Measurements from ENCODE around the gene WDR36. TPM values are rescaled to one million over a fixed set of nuclear protein-coding genes. Genes with fewer than 3 reads are reported as not detected.

Gene WDR36
- total RNA-seq, 6 donors from 2014 or later, result 5.8 to 29.8 (median 21.1) TPM

- DNase-seq (no peak), ATAC-seq (ENCODE audit: low FRiP score in 2 of 2) (no peak)
- no peaks in the 10 kb centered on the region for H3K27me3 ChIP-seq
- H3K4me1 ChIP-seq, result no peaks in the 10 kb centered on the region
- TF ChIP-seq CTCF (IDR thresholded peaks at IDR 0.05) (no peak), POLR2AphosphoS5 (IDR thresholded peaks at IDR 0.05) (no peak), EP300 (IDR thresholded peaks at IDR 0.05) (no peak), POLR2A (IDR thresholded peaks at IDR 0.05) (no peak)
- no peak overlapping the region for H3K4me3 ChIP-seq
- no peaks in the 10 kb centered on the region for H3K9me3 ChIP-seq
- no peak overlapping the region for H3K27ac ChIP-seq
- no peaks in the 10 kb centered on the region for H3K36me3 ChIP-seq
Measured at GRCh38 chr5:111061618-111062017, 30.5 kb upstream of the WDR36 start.

- ATAC-seq (ENCODE audit: low FRiP score in 2 of 2), result no peak
- TF ChIP-seq POLR2AphosphoS5 (IDR thresholded peaks at IDR 0.05), result no peak
- no peak for TF ChIP-seq POLR2A (IDR thresholded peaks at IDR 0.05)
- peak in 1 of 6 experiments; percentile 21 for TF ChIP-seq CTCF (IDR thresholded peaks at IDR 0.05)
- TF ChIP-seq EP300 (IDR thresholded peaks at IDR 0.05), result no peak
- Histone ChIP-seq H3K27ac (no peak overlapping the region), H3K4me1 (no peaks in the 10 kb centered on the region), H3K36me3 (no peaks in the 10 kb centered on the region), H3K4me3 (no peak overlapping the region), H3K27me3 (no peaks in the 10 kb centered on the region), H3K9me3 (no peaks in the 10 kb centered on the region)
- WGBS, 2 donors, result 45 to 49% methylated on average over 3 of the region's 3 CpGs
- DNase-seq, result no peak
Measured at GRCh38 chr5:111063709-111064322, 28.3 kb upstream of the WDR36 start.

- ATAC-seq (ENCODE audit: low FRiP score in 2 of 2), result no peak
- 60 to 75% methylated on average over 2 of the region's 2 CpGs for WGBS, 2 donors
- Histone ChIP-seq H3K27ac (no peak overlapping the region), H3K36me3 (no peaks in the 10 kb centered on the region), H3K4me3 (no peak overlapping the region), H3K4me1 (peaks cover 0 to 14% (median 1%) of the 10 kb centered on the region in 4 donors), H3K27me3 (peaks cover 0 to under 1% (median 0%) of the 10 kb centered on the region in 4 donors), H3K9me3 (no peaks in the 10 kb centered on the region)
- TF ChIP-seq EP300 (IDR thresholded peaks at IDR 0.05) (no peak), CTCF (IDR thresholded peaks at IDR 0.05) (no peak), POLR2A (IDR thresholded peaks at IDR 0.05) (no peak), POLR2AphosphoS5 (IDR thresholded peaks at IDR 0.05) (no peak)
- no peak for DNase-seq
Measured at GRCh38 chr5:111066261-111066938, 25.7 kb upstream of the WDR36 start.

- WGBS, 2 donors, result 22 to 68% methylated on average over 2 of the region's 2 CpGs
- H3K36me3 ChIP-seq, result no peaks in the 10 kb centered on the region
- no peak overlapping the region for H3K27ac ChIP-seq
- TF ChIP-seq POLR2A (IDR thresholded peaks at IDR 0.05) (no peak), CTCF (IDR thresholded peaks at IDR 0.05) (no peak), POLR2AphosphoS5 (IDR thresholded peaks at IDR 0.05) (no peak), EP300 (IDR thresholded peaks at IDR 0.05) (no peak)
- peaks cover 0 to 3% (median 0%) of the 10 kb centered on the region in 4 donors for H3K27me3 ChIP-seq
- DNase-seq (no peak), ATAC-seq (ENCODE audit: low FRiP score in 2 of 2) (no peak)
- H3K9me3 ChIP-seq, result no peaks in the 10 kb centered on the region
- H3K4me1 ChIP-seq, result peaks cover 0 to 18% (median 5%) of the 10 kb centered on the region in 4 donors
- H3K4me3 ChIP-seq, result no peak overlapping the region
Measured at GRCh38 chr5:111068213-111068612, 23.9 kb upstream of the WDR36 start.

All from upper lobe of left lung (tissue), 6 donors.